SIG-M5 (cell line): ENCODE results near the gene RSPH1.

ENCODE experiments used
- DNase-seq: peaks from one replicate; lab custom pipeline; 2025; lab: John Stamatoyannopoulos, UW

The RSPH1 gene

DNA sequence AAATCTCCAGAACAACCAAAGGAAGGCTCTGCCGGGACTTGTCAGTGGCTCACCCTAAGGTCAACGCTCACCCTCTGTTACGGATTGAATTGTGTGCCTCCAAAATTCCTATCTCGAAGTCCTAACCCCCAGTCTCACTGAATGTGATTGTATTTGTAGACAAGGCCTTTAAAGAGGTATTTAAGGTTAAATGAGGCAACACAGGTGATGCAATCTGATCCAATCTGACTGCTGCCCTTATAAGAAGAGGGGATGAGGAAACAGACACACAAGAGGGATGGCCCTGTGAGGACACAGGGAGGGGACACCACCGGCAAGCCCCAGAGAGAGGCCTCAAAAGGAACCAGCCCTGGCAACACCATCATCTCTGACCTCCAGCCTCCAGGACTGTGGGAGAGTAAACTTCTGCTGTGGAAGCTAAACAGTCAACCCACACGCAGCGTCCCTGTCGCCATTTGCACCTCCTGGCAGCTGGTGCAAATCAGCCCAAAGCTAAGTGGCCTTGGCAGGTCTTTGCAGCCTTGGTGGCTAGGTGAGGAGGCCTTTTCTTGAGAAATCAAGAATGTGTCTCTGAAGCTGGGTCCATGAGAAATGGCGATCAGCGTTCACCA is 68.1 kb downstream of the RSPH1 start:
- DNase-seq = no peak

GRCh38 chr21:42426876-42427480 is 69.0 kb downstream of the RSPH1 start:
- no peak for DNase-seq

DNA sequence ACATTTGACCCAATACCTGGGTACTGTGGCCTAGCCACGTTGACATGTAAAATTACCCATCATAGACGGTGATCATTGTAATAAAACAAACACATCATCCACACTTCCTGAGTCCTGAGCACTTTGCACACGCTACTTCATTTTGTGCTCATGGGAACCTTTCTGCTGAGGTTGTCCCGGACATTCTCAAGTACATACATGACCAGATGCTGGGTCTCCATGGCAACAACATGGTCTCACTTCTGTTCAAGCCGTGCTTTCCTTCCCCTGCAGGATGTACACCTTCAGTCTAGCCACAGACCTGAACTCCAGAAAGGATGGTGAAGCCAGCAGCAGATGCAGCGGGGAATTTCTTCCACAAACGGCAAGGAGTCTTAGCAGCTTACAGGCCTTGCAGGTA is 69.6 kb downstream of the RSPH1 start:
- DNase-seq = no peak

DNA sequence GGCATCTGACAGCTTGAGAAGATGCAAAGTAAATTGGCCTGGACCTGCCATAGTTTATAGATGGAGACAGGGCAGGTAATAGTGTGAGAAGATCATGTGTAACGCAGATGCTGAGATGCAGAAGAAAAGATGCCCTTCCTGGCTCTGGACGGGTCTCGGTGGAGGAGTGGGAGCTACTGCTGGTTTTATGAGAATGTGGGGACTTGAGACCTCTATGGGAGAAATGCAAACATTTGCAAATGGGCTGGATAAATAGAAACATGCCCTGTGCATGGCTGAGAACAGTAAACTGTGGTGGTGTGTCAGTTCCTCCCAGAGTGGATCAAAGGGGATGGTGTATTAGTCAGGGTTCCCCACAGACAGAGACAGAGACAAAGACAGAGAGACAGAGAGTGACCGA is 70.4 kb downstream of the RSPH1 start:
- no peak for DNase-seq

DNA sequence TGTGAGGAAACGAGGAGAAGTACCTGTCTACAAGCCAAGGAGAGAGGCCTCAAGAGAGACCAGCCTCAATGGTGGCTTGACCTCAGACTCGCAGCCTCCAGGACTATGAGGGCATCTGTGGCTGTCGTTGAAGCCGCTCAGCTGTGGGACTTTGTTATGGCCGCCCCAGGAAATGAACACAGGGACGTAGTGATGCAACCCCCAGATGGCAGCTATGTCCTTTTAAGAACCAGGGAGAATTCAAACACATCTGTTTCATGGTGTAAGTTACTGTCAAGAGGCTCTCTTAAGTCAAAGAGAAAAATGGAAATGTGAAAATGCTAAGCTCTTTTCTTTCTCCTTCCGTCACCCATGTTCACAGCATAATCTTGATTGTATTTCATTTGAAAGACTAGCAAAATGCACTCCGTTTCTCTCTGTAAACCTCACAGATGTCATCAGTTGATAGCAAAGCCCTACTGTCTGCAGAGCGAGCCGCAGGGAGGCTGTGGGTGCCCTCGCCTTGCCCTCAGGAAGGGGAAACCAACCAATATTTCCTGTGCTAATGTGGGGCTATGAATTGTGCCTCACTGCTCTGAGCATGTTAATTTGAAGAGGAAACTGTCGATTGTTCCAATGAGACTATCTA is 71.0 kb downstream of the RSPH1 start:
- no peak for DNase-seq

DNA sequence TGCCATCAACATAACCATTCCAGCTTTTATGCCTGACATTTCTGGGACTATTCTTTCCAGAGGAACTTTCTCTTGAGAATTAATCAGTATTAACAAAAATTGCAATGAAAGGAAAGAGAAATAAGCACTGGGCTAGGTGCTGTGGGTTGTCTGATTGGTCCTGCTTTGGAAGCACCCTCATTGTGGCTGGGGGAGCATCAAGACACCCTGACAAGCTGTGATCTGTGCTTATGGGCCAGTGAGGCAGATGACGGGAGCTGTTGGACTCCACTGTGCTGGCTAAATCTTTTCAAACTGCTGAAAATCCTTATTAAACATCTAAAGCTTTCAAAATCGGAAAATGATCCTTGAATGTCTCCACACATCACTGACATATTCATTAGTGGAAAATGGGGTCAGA is 72.3 kb downstream of the RSPH1 start:
- no peak for DNase-seq

DNA sequence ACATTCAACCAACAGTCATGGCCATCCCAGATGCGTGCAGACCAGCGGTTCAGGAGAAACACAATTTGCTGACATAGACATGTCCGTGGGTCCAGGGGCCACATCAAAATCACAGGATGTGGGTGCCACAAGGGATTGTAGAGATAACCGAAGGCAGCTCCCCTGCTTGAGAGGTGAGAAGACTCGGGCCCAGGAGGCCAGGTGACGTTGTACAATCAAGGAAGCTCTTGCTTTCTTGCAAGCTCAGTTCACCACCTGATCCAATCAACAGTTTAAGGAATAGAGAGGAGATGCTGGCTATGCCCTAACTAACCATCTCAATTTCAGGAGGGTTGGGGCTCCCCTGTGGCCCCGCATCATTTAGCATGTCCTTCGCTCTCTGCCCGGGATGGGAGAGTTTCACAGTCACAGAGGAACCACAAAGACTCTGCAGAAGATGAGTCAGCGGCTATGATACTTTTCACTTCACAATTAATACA is 72.8 kb downstream of the RSPH1 start:
- no peak for DNase-seq
